ENCODE results near the gene NDUFS6.

NDUFS6 gene

DNA sequence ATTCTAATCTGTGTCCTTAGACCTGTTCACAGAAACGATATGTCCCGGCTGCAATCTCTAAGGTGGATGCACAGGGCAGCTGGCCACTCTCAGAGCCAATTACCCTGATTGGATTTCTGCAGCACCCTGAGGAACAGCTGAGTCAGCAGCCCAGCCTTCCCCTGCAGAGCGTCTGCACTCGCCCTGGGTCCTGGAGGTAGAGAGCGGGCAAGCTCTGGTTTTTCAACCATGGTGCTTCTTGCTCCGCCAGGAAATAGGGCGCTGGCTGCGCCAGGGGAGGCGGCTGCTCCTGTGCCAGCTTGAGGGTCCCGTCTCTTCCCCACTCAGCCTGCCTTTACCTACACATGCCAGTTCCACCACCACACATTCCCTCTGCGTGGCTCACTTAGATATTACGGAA lies 19.2 kb downstream of the NDUFS6 start:
- no peak for DNase-seq (ENCODE audit: low spot score)
- TF ChIP-seq, protein P1, sequence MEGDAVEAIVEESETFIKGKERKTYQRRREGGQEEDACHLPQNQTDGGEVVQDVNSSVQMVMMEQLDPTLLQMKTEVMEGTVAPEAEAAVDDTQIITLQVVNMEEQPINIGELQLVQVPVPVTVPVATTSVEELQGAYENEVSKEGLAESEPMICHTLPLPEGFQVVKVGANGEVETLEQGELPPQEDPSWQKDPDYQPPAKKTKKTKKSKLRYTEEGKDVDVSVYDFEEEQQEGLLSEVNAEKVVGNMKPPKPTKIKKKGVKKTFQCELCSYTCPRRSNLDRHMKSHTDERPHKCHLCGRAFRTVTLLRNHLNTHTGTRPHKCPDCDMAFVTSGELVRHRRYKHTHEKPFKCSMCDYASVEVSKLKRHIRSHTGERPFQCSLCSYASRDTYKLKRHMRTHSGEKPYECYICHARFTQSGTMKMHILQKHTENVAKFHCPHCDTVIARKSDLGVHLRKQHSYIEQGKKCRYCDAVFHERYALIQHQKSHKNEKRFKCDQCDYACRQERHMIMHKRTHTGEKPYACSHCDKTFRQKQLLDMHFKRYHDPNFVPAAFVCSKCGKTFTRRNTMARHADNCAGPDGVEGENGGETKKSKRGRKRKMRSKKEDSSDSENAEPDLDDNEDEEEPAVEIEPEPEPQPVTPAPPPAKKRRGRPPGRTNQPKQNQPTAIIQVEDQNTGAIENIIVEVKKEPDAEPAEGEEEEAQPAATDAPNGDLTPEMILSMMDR (IDR thresholded peaks at IDR 0.05; ENCODE audit: borderline replicate concordance, control extremely low read depth, extremely low read depth, insufficient read depth, missing control alignments), result no peak
- in situ Hi-C loops (cut with MboI; ENCODE audit: low sequenced_read_pairs, unreplicated experiment), result no loop called here

DNA sequence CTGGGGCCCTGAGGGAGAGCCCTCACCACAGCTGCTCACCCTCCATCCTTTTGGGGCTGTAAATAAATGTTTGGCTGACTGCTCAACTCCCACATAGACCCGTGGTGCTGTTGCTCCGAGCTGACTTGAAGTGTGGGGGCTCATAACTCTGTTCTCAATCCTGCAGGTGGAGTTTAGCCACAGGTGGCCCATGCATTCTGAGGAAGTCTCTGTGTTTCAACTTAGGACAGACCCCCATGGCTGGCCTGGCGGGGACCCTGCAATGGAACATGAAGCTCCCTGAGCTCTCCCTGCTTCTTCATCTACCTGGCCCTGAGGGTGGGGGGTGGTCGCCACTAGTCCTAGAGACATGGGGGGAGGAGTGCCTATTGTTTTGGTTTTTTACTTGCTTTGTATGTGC lies 19.7 kb downstream of the NDUFS6 start:
- TF ChIP-seq, protein P1 (IDR thresholded peaks at IDR 0.05; ENCODE audit: borderline replicate concordance, control extremely low read depth, extremely low read depth, insufficient read depth, missing control alignments), result no peak
- no peak for DNase-seq (ENCODE audit: low spot score)
- in situ Hi-C loops (cut with MboI; ENCODE audit: low sequenced_read_pairs, unreplicated experiment), result no loop called here

DNA sequence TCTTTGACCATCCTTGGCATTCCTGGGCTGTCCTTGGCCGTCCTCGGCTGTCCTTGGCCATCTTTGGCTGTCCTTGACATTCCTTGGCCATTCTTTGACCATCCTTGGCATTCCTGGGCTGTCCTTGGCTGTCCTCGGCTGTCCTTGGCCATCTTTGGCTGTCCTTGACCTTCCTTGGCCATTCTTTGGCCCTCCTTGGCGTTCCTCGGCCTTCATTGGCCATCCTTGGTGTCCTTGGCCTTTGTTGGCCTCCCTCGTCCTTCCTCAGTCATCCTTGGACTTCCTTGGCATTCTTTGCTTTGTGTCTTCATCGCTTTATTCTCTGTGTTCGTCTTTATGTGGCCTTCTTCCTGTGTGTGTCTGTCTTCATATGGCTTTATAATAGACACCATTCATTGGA lies 20.7 kb downstream of the NDUFS6 start:
- in situ Hi-C loops (cut with MboI; ENCODE audit: low sequenced_read_pairs, unreplicated experiment), result no loop called here
- DNase-seq (ENCODE audit: low spot score), result no peak
- TF ChIP-seq, protein P1 (IDR thresholded peaks at IDR 0.05; ENCODE audit: borderline replicate concordance, control extremely low read depth, extremely low read depth, insufficient read depth, missing control alignments), result no peak

DNA sequence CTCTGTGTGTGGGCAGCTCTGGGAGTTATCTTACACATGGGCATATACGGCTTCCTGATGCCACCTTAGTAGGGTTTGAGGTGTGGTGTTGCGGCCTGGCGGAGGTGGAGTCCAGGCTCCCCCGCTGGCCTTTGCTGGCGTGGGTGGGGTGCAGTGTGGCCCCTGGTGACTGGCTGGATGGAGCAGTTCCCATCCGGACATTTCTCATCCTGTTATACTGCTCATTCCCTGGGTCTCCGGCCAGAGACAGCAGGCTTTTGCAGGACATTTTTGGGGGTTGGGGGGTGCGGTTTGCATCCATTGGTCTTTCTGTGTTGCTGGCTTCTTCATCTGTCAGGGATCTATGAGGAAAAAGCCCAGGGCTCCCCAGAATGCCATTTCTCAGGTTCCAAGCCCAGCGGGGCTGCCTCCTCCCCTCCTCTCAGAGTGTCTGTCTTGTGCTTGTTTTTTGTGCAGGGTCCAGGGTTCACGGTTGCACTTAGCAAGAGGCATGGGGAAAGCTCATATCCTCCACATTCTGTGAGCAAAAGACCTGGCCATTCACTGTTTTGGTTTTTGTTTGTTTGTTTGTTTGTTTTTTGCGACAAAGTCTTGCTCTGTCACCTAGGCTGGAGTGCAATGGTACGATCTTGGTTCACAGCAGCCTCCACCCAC lies 22.3 kb downstream of the NDUFS6 start:
- in situ Hi-C loops (cut with MboI; ENCODE audit: low sequenced_read_pairs, unreplicated experiment), result no loop called here
- TF ChIP-seq, protein P1 (IDR thresholded peaks at IDR 0.05; ENCODE audit: borderline replicate concordance, control extremely low read depth, extremely low read depth, insufficient read depth, missing control alignments), result no peak
- no peak for DNase-seq (ENCODE audit: low spot score)

DNA sequence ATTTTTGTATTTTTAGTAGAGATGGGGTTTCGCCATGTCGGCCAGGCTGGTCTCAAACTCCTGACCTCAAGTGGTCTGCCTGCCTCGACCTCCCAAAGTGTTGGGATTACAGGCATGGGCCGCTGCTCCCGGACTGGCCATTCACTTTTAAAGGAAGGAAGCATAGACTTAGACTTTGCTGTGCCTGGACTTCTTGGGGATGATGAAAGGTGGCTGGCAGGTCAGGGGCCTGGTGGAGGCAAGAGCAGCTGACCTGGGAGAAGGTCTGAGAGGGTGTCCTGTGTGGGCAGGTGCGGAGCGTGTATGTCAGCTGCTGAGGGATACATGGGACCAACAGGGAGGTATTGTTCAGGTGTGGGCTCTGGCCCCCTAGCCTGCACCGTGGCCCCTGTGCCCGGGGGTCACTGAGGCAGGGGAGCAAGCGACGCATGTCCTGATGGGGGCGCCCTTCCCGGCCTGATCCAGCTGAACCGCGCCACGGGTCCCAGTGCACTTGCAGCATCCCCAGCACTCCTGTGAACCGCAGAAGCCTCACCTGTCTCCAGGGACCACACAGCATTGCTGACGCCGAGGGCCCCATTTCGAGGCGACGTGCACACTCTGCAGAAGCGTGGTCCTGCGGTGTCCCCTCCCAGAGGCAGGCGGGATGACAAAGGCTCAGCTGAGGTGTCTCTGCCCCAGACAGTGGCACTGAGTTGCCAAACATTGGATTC lies 23.1 kb downstream of the NDUFS6 start:
- TF ChIP-seq, protein P1 (IDR thresholded peaks at IDR 0.05; ENCODE audit: borderline replicate concordance, control extremely low read depth, extremely low read depth, insufficient read depth, missing control alignments), result no peak
- DNase-seq (ENCODE audit: low spot score), result no peak
- in situ Hi-C loops (cut with MboI; ENCODE audit: low sequenced_read_pairs, unreplicated experiment), result no loop called here

DNA sequence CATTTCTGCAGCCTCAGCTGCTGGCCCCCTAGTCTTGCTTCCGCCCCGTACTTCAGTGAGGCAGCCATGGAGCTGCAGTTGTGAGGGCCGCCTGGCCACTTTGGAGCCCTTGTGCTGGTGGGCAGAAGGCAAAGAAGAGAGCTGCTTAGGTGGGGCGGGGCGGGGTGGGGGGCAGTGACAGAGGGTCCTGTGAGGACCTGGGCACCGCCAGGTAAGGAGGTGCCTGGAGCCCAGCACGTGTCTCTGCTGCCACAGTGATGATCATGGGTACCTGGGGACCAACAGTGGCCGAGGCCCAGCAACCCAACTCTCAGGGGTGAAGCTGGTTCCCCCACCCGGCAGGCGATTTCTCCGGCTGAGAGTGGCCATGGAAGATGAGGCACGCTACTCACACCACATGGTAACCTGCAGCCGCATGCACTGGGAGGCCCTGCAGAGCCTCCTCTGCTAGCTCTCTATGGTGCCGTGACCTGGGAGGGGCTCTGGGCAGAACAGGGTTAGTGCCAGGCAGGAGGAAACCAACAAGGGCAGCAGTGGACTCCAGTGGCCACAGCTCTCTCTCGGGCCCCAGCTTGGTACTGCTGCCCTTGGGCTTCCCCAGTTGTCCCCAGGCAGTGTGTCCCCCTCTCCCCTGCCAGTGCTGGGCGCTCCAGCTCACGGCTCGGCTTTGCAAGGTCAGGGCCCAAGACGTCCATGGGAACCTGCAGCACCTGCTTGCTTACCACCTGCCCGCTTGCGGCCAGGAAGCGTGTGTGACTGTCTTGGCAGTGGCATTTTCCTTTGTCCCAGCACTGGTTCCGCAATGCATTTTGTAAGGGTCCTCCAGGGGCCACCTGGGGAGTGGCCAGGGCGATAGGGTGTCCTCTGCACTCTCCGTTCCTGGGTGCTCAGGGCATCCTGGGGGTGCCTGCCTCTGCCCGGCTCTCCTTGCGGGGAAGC lies 24.0 kb downstream of the NDUFS6 start:
- TF ChIP-seq, protein P1 (IDR thresholded peaks at IDR 0.05; ENCODE audit: borderline replicate concordance, control extremely low read depth, extremely low read depth, insufficient read depth, missing control alignments), result no peak
- DNase-seq (ENCODE audit: low spot score), result no peak
- in situ Hi-C loops (cut with MboI; ENCODE audit: low sequenced_read_pairs, unreplicated experiment), result no loop called here

All from GM13976 (cell line).